Urothelium cell line (cell line): Measurements from ENCODE around the gene PABPC1L.

ENCODE experiments used
- DNase-seq: peaks from one replicate; pipeline ENCODE4 v3.0.0; 2011; ENCODE audit warnings: low spot score, mixed read lengths
- FAIRE-seq: peaks from 2 replicates; lab custom pipeline; 2011; peaks lifted over from hg19 to GRCh38; lab: Jason Lieb, UNC

Gene PABPC1L

GRCh38 chr20:44897133-44897532 lies 12.7 kb upstream of the PABPC1L start:
- FAIRE-seq (no peak), DNase-seq (no peak)

- no peak for FAIRE-seq
- DNase-seq, result no peak
Measured at GRCh38 chr20:44900231-44900854, 9.5 kb upstream of the PABPC1L start.

GRCh38 chr20:44901974-44902373 lies 7.9 kb upstream of the PABPC1L start:
- FAIRE-seq, result no peak
- no peak for DNase-seq

GRCh38 chr20:44904377-44904776 lies 5.5 kb upstream of the PABPC1L start:
- DNase-seq (no peak), FAIRE-seq (no peak)

GRCh38 chr20:44908987-44909871 lies 631 bp upstream of the PABPC1L start:
- DNase-seq, result no peak
- no peak for FAIRE-seq

- FAIRE-seq, result no peak
- DNase-seq, result peak; percentile 55
Measured at GRCh38 chr20:44910690-44911262, 916 bp downstream of the PABPC1L start.

- FAIRE-seq (no peak), DNase-seq (peak; percentile 92)
Measured at GRCh38 chr20:44911264-44911921, 1.5 kb downstream of the PABPC1L start.

- no peak for DNase-seq
- FAIRE-seq, result no peak
Measured at GRCh38 chr20:44912189-44912588, 2.3 kb downstream of the PABPC1L start.

GRCh38 chr20:44914924-44915323 lies 5.1 kb downstream of the PABPC1L start:
- FAIRE-seq, result no peak
- DNase-seq, result no peak

GRCh38 chr20:44916586-44916985 lies 6.7 kb downstream of the PABPC1L start:
- FAIRE-seq, result no peak
- no peak for DNase-seq

GRCh38 chr20:44917399-44917798 lies 7.5 kb downstream of the PABPC1L start:
- DNase-seq (no peak), FAIRE-seq (no peak)

GRCh38 chr20:44918342-44918741 lies 8.5 kb downstream of the PABPC1L start:
- FAIRE-seq, result no peak
- no peak for DNase-seq

- FAIRE-seq, result no peak
Measured at GRCh38 chr20:44918761-44919160, 8.9 kb downstream of the PABPC1L start.

GRCh38 chr20:44921447-44921846 lies 11.6 kb downstream of the PABPC1L start:
- FAIRE-seq, result no peak
- DNase-seq, result no peak

More at GRCh38 chr20:44918761-44919160, 8.9 kb downstream of the PABPC1L start:
- DNase-seq, result no peak

GRCh38 chr20:44924541-44924940 lies 14.7 kb downstream of the PABPC1L start:
- FAIRE-seq, result no peak

GRCh38 chr20:44928595-44928994 lies 18.7 kb downstream of the PABPC1L start:
- FAIRE-seq (no peak), DNase-seq (no peak)

More at GRCh38 chr20:44924541-44924940, 14.7 kb downstream of the PABPC1L start:
- DNase-seq, result no peak

GRCh38 chr20:44930517-44931168 lies 20.8 kb downstream of the PABPC1L start:
- FAIRE-seq, result no peak

GRCh38 chr20:44931911-44932310 lies 22.1 kb downstream of the PABPC1L start:
- no peak for FAIRE-seq
- DNase-seq, result no peak

More at GRCh38 chr20:44930517-44931168, 20.8 kb downstream of the PABPC1L start:
- no peak for DNase-seq

- DNase-seq, result no peak
- FAIRE-seq, result no peak
Measured at GRCh38 chr20:44932916-44933315, 23.1 kb downstream of the PABPC1L start.

- FAIRE-seq (no peak), DNase-seq (no peak)
Measured at GRCh38 chr20:44936510-44936909, 26.6 kb downstream of the PABPC1L start.

- no peak for FAIRE-seq
- DNase-seq, result no peak
Measured at GRCh38 chr20:44938637-44939036, 28.8 kb downstream of the PABPC1L start.
